ENCODE results near the gene TMEM179B.

GRCh38 chr11:62792202-62792575 is 5.0 kb downstream of the TMEM179B start:
- TF ChIP-seq CTCF (IDR thresholded peaks at IDR 0.05 in 8 of 11, conservative IDR thresholded peaks at IDR 0.05 in 3 of 11) (peak in 1 of 11 experiments; percentile 4), POLR2AphosphoS5 (IDR thresholded peaks at IDR 0.05) (no peak)
